B cell (primary cell): ENCODE measurements around the gene EXOC6B.

Source experiments
- EZH2 ChIP-seq: IDR thresholded peaks from 2 replicates; pipeline ENCODE4 v1.6.1; 2012; ENCODE audit warnings: borderline replicate concordance, low read depth, mild to moderate bottlenecking, moderate library complexity, low read length; ENCODE audit not compliant: insufficient read depth, poor library complexity, severe bottlenecking
- TF ChIP-seq, protein P1 (sequence below): fragments of 200-600 bp; IDR thresholded peaks from one replicate; pipeline ENCODE4 v1.8.0; 2022; ENCODE audit warnings: antibody characterized with exemption, mild to moderate bottlenecking

DNA sequence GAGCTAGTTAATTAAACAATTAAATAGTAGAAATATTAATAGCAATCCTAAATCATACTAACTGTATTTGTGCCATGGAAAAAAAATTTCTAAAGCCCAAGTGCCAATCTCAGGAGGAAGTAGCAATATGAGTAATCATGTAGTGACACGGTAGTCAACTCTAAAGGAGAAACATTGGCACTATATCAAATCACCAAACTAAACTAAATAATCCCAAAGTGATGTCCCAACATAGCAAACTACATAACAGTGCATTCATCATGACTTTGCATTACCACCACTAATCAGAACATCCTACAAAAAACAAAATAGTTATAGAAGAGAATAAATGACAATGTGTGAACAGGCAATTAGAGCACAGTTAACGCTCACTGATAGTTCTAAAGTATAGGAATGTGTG, 195.1 kb downstream of the EXOC6B start:
- TF ChIP-seq, protein P1, sequence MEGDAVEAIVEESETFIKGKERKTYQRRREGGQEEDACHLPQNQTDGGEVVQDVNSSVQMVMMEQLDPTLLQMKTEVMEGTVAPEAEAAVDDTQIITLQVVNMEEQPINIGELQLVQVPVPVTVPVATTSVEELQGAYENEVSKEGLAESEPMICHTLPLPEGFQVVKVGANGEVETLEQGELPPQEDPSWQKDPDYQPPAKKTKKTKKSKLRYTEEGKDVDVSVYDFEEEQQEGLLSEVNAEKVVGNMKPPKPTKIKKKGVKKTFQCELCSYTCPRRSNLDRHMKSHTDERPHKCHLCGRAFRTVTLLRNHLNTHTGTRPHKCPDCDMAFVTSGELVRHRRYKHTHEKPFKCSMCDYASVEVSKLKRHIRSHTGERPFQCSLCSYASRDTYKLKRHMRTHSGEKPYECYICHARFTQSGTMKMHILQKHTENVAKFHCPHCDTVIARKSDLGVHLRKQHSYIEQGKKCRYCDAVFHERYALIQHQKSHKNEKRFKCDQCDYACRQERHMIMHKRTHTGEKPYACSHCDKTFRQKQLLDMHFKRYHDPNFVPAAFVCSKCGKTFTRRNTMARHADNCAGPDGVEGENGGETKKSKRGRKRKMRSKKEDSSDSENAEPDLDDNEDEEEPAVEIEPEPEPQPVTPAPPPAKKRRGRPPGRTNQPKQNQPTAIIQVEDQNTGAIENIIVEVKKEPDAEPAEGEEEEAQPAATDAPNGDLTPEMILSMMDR: no peak
- TF ChIP-seq EZH2: no peak
